Measurements from ENCODE around the gene EEF1A1. TPM values are rescaled to one million over a fixed set of nuclear protein-coding genes. Genes with fewer than 3 reads are reported as not detected.

EEF1A1 gene
- total RNA-seq, 1 donor from 2014 or later, result 6,372 TPM

GRCh38 chr6:73481969-73482368, 38.9 kb downstream of the EEF1A1 start:
- Mint-ChIP-seq H3K27me3 (ENCODE audit: unreplicated experiment) (peaks cover 2% of the 10 kb centered on the region), H3K9me3 (ENCODE audit: unreplicated experiment) (no peaks in the 10 kb centered on the region), H3K27ac (ENCODE audit: unreplicated experiment) (no peak overlapping the region), H3K4me3 (ENCODE audit: unreplicated experiment) (no peak overlapping the region), H3K4me1 (ENCODE audit: low read depth, unreplicated experiment) (no peaks in the 10 kb centered on the region), H3K36me3 (ENCODE audit: unreplicated experiment) (no peaks in the 10 kb centered on the region)
- TF ChIP-seq CTCF (IDR thresholded peaks at IDR 0.05; ENCODE audit: partially characterized antibody, unreplicated experiment), result no peak
- DNase-seq, result no peak

- no peak for DNase-seq
- TF ChIP-seq CTCF (IDR thresholded peaks at IDR 0.05; ENCODE audit: partially characterized antibody, unreplicated experiment), result no peak
- H3K4me1 Mint-ChIP-seq (ENCODE audit: low read depth, unreplicated experiment), result no peaks in the 10 kb centered on the region
- no peak overlapping the region for H3K4me3 Mint-ChIP-seq (ENCODE audit: unreplicated experiment)
- H3K27ac Mint-ChIP-seq (ENCODE audit: unreplicated experiment), result no peak overlapping the region
- H3K36me3 Mint-ChIP-seq (ENCODE audit: unreplicated experiment), result no peaks in the 10 kb centered on the region
- no peaks in the 10 kb centered on the region for H3K9me3 Mint-ChIP-seq (ENCODE audit: unreplicated experiment)
- peaks cover 4% of the 10 kb centered on the region for H3K27me3 Mint-ChIP-seq (ENCODE audit: unreplicated experiment)
Measured at GRCh38 chr6:73477407-73477806, 43.4 kb downstream of the EEF1A1 start.

GRCh38 chr6:73476723-73477122, 44.1 kb downstream of the EEF1A1 start:
- DNase-seq, result no peak
- Mint-ChIP-seq H3K27ac (ENCODE audit: unreplicated experiment) (no peak overlapping the region), H3K36me3 (ENCODE audit: unreplicated experiment) (no peaks in the 10 kb centered on the region), H3K9me3 (ENCODE audit: unreplicated experiment) (no peaks in the 10 kb centered on the region), H3K27me3 (ENCODE audit: unreplicated experiment) (peaks cover 2% of the 10 kb centered on the region), H3K4me3 (ENCODE audit: unreplicated experiment) (no peak overlapping the region), H3K4me1 (ENCODE audit: low read depth, unreplicated experiment) (no peaks in the 10 kb centered on the region)
- TF ChIP-seq CTCF (IDR thresholded peaks at IDR 0.05; ENCODE audit: partially characterized antibody, unreplicated experiment), result no peak

GRCh38 chr6:73471686-73472290, 49.0 kb downstream of the EEF1A1 start:
- Mint-ChIP-seq H3K9me3 (ENCODE audit: unreplicated experiment) (no peaks in the 10 kb centered on the region), H3K4me1 (ENCODE audit: low read depth, unreplicated experiment) (no peaks in the 10 kb centered on the region), H3K4me3 (ENCODE audit: unreplicated experiment) (no peak overlapping the region), H3K36me3 (ENCODE audit: unreplicated experiment) (no peaks in the 10 kb centered on the region), H3K27me3 (ENCODE audit: unreplicated experiment) (peaks cover 2% of the 10 kb centered on the region), H3K27ac (ENCODE audit: unreplicated experiment) (no peak overlapping the region)
- DNase-seq, result no peak
- no peak for TF ChIP-seq CTCF (IDR thresholded peaks at IDR 0.05; ENCODE audit: partially characterized antibody, unreplicated experiment)

Other genes with a start within 250 kb of the EEF1A1 start
- gene DPPA5, start 166.8 kb downstream of the EEF1A1 start, total RNA-seq (ENCODE audit: unreplicated experiment), result not detected
- gene KHDC3L, start 158.4 kb downstream of the EEF1A1 start, total RNA-seq (ENCODE audit: unreplicated experiment), result not detected
- gene OOEP, start 151.1 kb downstream of the EEF1A1 start, total RNA-seq (ENCODE audit: unreplicated experiment), result not detected
- not detected for gene DDX43, start 126.2 kb downstream of the EEF1A1 start, total RNA-seq (ENCODE audit: unreplicated experiment)
- 0.37 TPM for gene CGAS, start 68.7 kb downstream of the EEF1A1 start, total RNA-seq (ENCODE audit: unreplicated experiment)
- 26.6 TPM for gene MTO1, start 59.3 kb downstream of the EEF1A1 start, total RNA-seq (ENCODE audit: unreplicated experiment)
- gene SLC17A5, start 133.0 kb upstream of the EEF1A1 start, total RNA-seq (ENCODE audit: unreplicated experiment), result 14.3 TPM
- gene CD109, start 175.2 kb upstream of the EEF1A1 start, total RNA-seq (ENCODE audit: unreplicated experiment), result 0.49 TPM

All from glutamatergic neuron (in vitro differentiated cells).